ENCODE data around the gene CIC.

CIC gene

GRCh38 chr19:42279155-42279901 is 10.3 kb downstream of the CIC start:
- TF ChIP-seq SIN3A (IDR thresholded peaks at IDR 0.05; ENCODE audit: borderline replicate concordance, insufficient read depth, low read length) (no peak), FOXP2 (optimal IDR thresholded peaks at IDR 0.05; ENCODE audit: borderline replicate concordance, extremely low read depth, extremely low read length, insufficient read depth) (no peak), REST (IDR thresholded peaks at IDR 0.05; ENCODE audit: insufficient read depth in 1 of 2, low read depth in 2 of 2, low read length in 2 of 2) (no peak), TAF1 (IDR thresholded peaks at IDR 0.05; ENCODE audit: borderline replicate concordance, insufficient read depth, low read length) (no peak)

- TF ChIP-seq TAF1 (IDR thresholded peaks at IDR 0.05; ENCODE audit: borderline replicate concordance, insufficient read depth, low read length) (peak; percentile 67; the same call in 1 of the 2 replicates), REST (IDR thresholded peaks at IDR 0.05; ENCODE audit: insufficient read depth in 1 of 2, low read depth in 2 of 2, low read length in 2 of 2) (0 out of 4 replicates have a peak, but pooled peaks of 1 of the 2 experiments have one; percentile 37), FOXP2 (optimal IDR thresholded peaks at IDR 0.05; ENCODE audit: borderline replicate concordance, extremely low read depth, extremely low read length, insufficient read depth) (no peak), SIN3A (IDR thresholded peaks at IDR 0.05; ENCODE audit: borderline replicate concordance, insufficient read depth, low read length) (peak; percentile 74; the same call in 1 of the 2 replicates), POLR2AphosphoS5 (IDR thresholded peaks at IDR 0.05; ENCODE audit: low read depth, low read length) (peak; percentile 89)
Observed at GRCh38 chr19:42279902-42280814, 11.1 kb downstream of the CIC start.

GRCh38 chr19:42280815-42281145 is 11.7 kb downstream of the CIC start:
- no peak for TF ChIP-seq SIN3A (IDR thresholded peaks at IDR 0.05; ENCODE audit: borderline replicate concordance, insufficient read depth, low read length)
- TF ChIP-seq POLR2AphosphoS5 (IDR thresholded peaks at IDR 0.05; ENCODE audit: low read depth, low read length), result no peak
- no peak for TF ChIP-seq REST (IDR thresholded peaks at IDR 0.05; ENCODE audit: insufficient read depth in 1 of 2, low read depth in 2 of 2, low read length in 2 of 2)

DNA sequence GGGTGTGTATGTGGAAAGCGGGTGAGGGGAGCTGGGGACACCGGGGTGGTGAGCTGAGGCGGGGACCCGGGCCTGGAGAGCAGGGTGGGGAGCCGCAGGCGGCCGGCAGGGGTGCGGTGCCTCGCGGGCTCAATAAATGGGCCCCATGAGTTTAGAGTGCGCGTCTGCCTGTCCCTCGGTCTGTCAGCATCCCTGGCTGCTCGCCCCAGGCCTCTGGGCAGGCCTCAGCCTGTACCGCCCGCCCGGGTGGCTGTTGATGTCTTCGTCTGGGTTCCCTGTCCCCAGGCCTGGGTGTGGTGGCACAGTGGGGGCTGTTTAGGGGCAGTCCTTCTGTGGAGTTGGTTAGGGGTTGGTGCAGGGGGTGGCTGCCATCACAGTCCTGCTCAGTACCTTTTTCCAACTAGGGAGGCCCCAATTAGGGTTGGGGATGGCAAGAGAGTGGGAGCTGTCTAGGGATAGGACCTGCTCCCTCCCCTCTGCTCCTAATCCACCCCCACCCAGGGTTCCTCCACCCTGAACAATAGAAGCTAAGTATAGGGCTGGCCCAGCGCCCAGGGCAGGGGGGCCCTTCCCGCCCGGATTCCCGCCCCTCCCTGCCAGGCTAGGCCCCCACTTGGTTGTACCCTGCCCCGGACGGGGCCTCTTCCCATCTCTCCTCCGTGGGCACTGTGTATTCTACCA is 12.2 kb downstream of the CIC start:
- TF ChIP-seq TAF1 (IDR thresholded peaks at IDR 0.05; ENCODE audit: borderline replicate concordance, insufficient read depth, low read length) (no peak), REST (IDR thresholded peaks at IDR 0.05; ENCODE audit: insufficient read depth in 1 of 2, low read depth in 2 of 2, low read length in 2 of 2) (no peak), FOXP2 (optimal IDR thresholded peaks at IDR 0.05; ENCODE audit: borderline replicate concordance, extremely low read depth, extremely low read length, insufficient read depth) (no peak), SIN3A (IDR thresholded peaks at IDR 0.05; ENCODE audit: borderline replicate concordance, insufficient read depth, low read length) (no peak), POLR2AphosphoS5 (IDR thresholded peaks at IDR 0.05; ENCODE audit: low read depth, low read length) (no peak)
